COLO829 (cell line): ENCODE data around the gene BLOC1S5.
"Not testable (repeated sequence)": the region's sequence is repeated elsewhere in the genome, so short reads cannot be mapped to it uniquely, and the experiment has no call there.

Experiments
- DNase-seq: peaks from one replicate; pipeline ENCODE4 v3.0.0; 2012; ENCODE audit warnings: low spot score

BLOC1S5 gene

DNA sequence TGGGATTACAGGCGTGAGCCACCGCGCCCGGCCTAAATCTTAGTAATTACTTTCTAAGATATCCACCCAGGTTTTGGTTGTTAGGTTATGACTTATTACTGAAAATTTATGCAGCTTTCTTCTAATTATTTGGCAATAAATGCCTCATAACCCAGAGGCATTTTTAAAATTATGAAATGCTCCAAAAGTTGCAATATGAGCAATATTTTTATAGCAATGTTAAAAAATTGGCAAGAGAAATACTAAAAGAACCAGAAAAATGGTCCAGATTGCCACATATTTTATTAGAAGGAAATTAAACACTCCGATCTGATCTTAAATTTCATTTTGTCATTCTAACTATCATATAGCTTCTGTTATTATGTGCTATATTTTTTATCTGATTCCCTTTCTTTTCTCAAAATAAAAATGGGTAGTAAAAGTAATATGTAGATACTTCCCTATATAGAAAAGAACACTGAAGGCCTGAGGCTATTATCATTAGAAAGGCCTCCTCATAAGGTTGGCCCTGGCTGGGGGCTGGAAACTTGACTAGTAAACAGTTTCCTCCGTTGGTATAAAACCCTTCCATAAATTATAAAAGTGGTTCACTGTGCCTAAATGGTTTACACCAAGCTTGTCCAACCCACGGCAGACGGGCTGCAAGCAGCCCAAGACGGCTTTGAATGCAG, 22.1 kb downstream of the BLOC1S5 start:
- DNase-seq, result no peak

DNA sequence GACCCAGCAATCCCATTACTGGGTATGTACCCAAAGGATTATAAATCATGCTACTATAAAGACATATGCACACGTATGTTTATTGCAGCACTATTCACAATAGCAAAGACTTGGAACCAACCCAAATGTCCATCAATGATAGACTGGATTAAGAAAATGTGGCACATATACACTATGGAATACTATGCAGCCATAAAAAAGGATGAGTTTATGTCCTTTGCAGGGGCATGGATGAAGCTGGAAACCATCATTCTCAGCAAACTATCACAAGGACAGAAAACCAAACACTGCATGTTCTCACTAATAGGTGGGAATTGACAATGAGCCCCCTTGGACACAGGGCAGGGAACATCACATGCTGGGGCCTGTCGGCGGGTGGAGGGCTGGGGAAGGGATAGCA, 30.1 kb downstream of the BLOC1S5 start:
- not testable (repeated sequence) for DNase-seq

- no peak for DNase-seq
These were observed 33.3 kb downstream of the BLOC1S5 start for GRCh38 chr6:8030920-8031319.

DNA sequence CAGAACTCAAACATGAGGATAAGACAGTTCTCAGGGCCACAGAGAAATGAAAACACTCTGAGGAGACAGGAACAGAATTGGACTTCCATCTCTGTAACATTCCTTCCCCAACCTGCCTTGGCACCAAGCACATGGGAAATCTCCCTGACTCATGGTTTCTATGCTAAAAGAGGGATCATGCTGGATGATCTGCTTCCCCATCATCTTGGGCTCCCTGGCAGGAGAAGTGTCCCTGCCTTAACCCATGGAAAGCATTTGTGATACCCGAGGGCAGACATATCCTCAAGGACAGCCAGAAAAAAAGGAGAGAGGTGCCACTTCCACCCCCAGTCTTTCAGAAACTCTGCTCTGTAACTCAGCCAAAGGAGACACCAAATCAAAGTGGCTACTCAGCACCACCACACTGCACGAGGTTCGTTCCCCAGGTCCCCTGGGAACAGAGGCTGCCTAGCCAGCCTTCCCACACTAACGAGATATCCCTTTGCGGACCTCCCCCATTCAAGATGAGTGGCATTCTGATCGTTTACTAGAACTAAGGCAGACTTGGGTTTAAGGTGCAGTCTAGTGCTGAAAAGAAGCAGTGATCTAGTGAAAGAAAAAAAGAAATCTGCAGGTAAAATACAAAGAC, 34.8 kb downstream of the BLOC1S5 start:
- DNase-seq, result no peak

- DNase-seq, result no peak
These were observed 36.1 kb downstream of the BLOC1S5 start for GRCh38 chr6:8027965-8028651.

DNA sequence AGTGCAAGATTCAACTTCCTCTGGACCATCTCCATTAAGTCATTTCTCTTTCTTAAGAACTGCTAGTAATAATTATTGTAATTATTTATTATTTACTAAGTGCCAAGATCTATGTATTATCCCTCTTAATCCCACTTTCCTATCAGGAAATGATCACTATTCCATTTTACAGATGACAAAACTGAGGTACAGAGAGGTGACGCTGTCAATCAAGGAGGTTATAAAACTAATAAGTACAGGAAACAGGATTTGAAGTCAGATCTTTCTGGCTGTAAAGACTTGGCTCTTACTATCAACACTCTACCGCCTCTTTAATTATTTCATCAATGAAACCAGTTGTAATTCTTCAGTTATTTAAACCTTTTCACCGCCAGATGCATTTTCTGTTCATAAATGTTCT, 37.4 kb downstream of the BLOC1S5 start:
- DNase-seq, result no peak

DNA sequence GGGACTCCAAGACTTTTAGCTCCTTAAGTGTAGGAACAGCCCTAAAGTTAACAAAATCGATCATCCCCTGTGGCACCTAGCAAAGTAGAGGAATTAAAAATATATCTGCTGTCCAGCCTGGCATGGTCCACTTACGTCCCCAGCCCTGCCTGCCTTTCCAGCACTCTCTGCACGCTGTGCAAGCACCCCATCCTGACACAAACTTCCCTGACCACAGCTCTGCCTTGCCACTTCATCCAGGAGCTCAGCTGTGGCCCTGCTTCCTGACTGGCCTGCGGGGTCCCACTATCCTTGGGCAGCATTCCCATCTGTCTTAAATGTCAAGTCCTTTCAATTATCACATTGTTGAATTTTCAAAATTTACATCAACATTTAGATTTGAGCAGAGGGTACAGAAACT, 39.0 kb downstream of the BLOC1S5 start:
- DNase-seq, result no peak

- DNase-seq, result no peak
These were observed 40.6 kb downstream of the BLOC1S5 start for GRCh38 chr6:8023638-8024037.

DNA sequence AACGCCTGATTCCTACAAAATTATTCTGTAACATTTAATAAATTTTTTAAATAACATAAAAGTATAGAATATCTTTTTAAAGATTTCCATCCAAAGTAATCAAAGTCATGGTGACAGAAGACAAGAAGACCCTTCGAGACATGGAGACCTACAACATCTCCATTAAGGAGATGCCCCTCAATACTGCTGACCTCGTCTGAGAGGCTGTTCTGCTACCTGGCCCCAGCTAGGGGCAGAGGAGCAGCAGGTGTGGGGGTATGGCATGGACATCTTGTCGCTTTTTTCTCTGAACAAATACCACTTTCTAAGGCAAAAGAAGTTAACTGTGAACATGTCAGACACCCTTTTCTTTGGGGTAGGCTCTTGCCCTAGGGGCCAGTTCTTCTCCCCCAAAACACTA, 44.1 kb downstream of the BLOC1S5 start:
- no peak for DNase-seq

GRCh38 chr6:8017705-8018104, 46.5 kb downstream of the BLOC1S5 start:
- DNase-seq, result no peak

- DNase-seq, result no peak
These were observed 46.9 kb downstream of the BLOC1S5 start for GRCh38 chr6:8017276-8017701.

DNA sequence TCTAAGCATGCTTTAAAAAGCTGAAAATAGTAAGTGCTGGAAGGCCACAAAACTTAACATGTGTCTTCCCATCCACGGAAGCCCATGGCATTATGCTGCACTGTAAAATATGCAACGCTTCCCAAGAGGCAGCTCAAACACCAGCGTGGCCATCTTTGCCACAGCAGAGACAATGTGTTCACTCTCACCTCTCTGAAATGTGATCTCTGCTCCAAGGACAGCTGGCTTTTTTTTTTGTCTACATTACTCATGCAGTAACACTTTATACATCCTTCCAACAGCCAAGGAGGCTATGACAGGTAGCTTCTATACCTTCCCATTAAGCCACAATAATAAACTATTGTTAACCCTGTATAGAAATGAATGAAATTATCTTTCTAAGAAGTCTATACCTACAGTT, 49.2 kb downstream of the BLOC1S5 start:
- DNase-seq, result no peak

GRCh38 chr6:8013763-8014162, 50.4 kb downstream of the BLOC1S5 start:
- no peak for DNase-seq

- DNase-seq, result peak; percentile 63
These were observed 58.0 kb downstream of the BLOC1S5 start for GRCh38 chr6:8006208-8006607.

DNA sequence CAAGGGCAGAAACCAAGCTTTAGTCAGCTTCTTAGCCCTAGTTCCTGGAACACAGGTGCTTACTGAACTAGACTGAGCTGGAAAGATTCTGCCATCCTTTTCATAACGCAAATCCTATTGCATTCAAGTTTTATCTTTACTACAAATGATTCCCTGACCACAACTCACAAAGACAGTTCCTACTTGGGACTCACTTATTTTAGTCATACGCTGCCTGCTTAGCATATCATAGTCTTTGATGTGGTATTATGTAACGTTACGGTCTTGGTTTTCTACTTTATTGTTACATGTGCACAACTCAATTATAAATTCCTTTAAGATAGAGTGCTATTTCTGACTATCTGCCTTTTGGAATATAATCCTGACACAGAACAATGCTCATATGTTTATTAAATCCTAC, 59.1 kb downstream of the BLOC1S5 start:
- DNase-seq, result no peak

DNA sequence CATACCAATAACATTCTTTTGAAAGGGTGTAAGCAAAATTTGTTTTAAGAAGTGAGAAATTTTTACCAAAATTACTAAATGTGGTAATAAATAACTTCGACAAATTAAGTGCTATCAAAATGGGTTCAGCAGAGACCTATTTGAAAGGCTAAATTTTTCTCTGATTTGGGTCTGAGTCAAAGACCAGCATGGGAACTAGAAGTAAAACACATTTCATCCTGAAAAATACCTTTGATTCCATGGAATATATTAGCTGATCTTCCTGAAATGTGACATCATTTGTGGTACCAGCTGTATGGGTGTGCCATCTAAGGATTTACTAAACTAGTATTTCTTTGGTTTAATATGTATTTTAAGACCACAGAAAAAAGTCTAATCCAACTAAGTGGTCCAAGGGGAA, 63.6 kb downstream of the BLOC1S5 start:
- no peak for DNase-seq

DNA sequence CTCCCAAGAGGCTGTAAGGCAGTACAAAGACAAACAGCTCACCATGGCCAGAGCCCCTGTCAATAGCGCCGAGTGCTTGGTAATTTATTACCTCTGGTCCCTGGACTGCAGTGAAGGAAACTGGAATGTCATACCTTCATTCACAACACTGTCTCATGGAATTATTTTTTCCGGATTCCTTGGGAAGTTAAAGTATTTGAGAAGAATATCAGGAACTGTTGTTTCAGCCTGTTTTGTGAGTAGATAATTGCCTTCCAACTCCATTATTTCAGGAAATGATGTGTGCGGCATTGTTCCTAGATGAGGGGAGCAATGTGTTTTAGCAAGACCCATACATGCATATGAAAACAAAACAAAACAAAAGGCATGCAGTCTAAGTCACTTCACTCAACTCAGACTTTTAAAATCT, 64.0 kb downstream of the BLOC1S5 start:
- no peak for DNase-seq

- no peak for DNase-seq
These were observed 65.0 kb downstream of the BLOC1S5 start for GRCh38 chr6:7999201-7999600.

- DNase-seq, result no peak
These were observed 66.0 kb downstream of the BLOC1S5 start for GRCh38 chr6:7998103-7998725.

DNA sequence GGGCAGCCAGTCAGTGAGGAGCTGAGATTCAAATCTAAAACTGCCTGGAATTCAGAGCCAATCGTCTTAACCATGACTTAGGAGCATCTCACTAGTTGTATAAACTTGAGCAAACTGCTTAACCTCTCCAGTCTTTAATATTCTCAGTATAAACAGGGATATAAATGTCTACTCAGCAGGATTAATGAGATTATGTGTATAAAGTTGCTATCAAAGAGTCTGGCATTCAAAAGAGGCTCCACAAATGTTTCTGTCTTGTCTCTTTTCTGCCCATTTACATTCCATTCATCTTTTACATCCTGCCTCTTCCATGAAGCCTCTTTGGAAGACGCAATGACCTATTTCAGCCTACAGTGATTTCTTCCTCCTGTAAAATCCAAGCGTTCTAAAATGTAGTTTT, 66.9 kb downstream of the BLOC1S5 start:
- no peak for DNase-seq

GRCh38 chr6:7996538-7997111, 67.6 kb downstream of the BLOC1S5 start:
- DNase-seq, result no peak

- DNase-seq, result no peak
These were observed 70.2 kb downstream of the BLOC1S5 start for GRCh38 chr6:7993952-7994351.

GRCh38 chr6:7993399-7993798, 70.8 kb downstream of the BLOC1S5 start:
- no peak for DNase-seq
